Loucy (cell line): ENCODE measurements around the gene DNAJC28.

ENCODE experiments used
- H2AFZ ChIP-seq: fragments of 200-600 bp; sonication (generic); 2 replicates; pipeline ENCODE4 v1.6.0; 2016; ENCODE audit warnings: antibody characterized with exemption, mild to moderate bottlenecking, low read length, moderate library complexity
- H3F3A ChIP-seq: fragments of 200-600 bp; 2 replicates; pipeline ENCODE4 v1.6.0; 2016; ENCODE audit warnings: antibody characterized with exemption, low read depth, mild to moderate bottlenecking
- H3K27me3 ChIP-seq: fragments of 200-600 bp; sonication (generic); 2 replicates; pipeline ENCODE4 v1.6.1; 2014; ENCODE audit warnings: low read length, mild to moderate bottlenecking; ENCODE audit not compliant: insufficient read depth, poor library complexity, severe bottlenecking
- H3K36me3 ChIP-seq: fragments of 200-600 bp; sonication (generic); 2 replicates; pipeline ENCODE4 v1.6.1; 2016; ENCODE audit warnings: low read length; ENCODE audit not compliant: insufficient read depth
- H3K4me1 ChIP-seq: fragments of 200-600 bp; sonication (generic); 2 replicates; pipeline ENCODE4 v1.5.1; 2014; ENCODE audit warnings: low read length, mild to moderate bottlenecking; ENCODE audit not compliant: insufficient read depth, poor library complexity, severe bottlenecking
- H3K4me2 ChIP-seq: fragments of 200-600 bp; sonication (generic); 2 replicates; pipeline ENCODE4 v1.6.0; 2014; ENCODE audit warnings: antibody characterized with exemption, low read length, low read depth, mild to moderate bottlenecking; ENCODE audit not compliant: poor library complexity, severe bottlenecking
- H3K4me3 ChIP-seq: fragments of 200-600 bp; sonication (generic); 2 replicates; pipeline ENCODE4 v1.5.1; 2014; ENCODE audit warnings: low read length, mild to moderate bottlenecking, mixed read lengths; ENCODE audit not compliant: poor library complexity, severe bottlenecking
- H3K79me2 ChIP-seq: fragments of 200-600 bp; sonication (generic); 2 replicates; pipeline ENCODE4 v1.6.1; 2014; ENCODE audit warnings: low read length; ENCODE audit not compliant: insufficient read depth
- H3K9ac ChIP-seq: fragments of 200-600 bp; sonication (generic); 2 replicates; pipeline ENCODE4 v1.6.0; 2014; ENCODE audit warnings: mild to moderate bottlenecking, low read depth, low read length, moderate library complexity; ENCODE audit not compliant: poor library complexity, severe bottlenecking
- H3K9me2 ChIP-seq: fragments of 200-600 bp; sonication (generic); replicated peaks from 2 replicates; pipeline ENCODE4 v1.6.1; 2016; ENCODE audit warnings: low read depth, low read length, mixed read lengths
- H3K9me3 ChIP-seq: fragments of 200-600 bp; sonication (generic); 2 replicates; pipeline ENCODE4 v1.6.1; 2014; ENCODE audit warnings: mild to moderate bottlenecking, antibody characterized with exemption, low read length, low read depth; ENCODE audit not compliant: insufficient read depth
- H4K20me1 ChIP-seq: fragments of 200-600 bp; sonication (generic); 2 replicates; pipeline ENCODE4 v1.6.0; 2014; ENCODE audit warnings: antibody characterized with exemption, low read length, mild to moderate bottlenecking; ENCODE audit not compliant: insufficient read depth, poor library complexity, severe bottlenecking
- EZH2phosphoT487 ChIP-seq: fragments of 200-600 bp; IDR thresholded peaks from 2 replicates; pipeline ENCODE4 v1.6.1; 2018; ENCODE audit warnings: antibody characterized with exemption, mild to moderate bottlenecking, moderate library complexity, borderline replicate concordance
- TF ChIP-seq, protein P1 (sequence below): fragments of 200-600 bp; sonication (generic); conservative IDR thresholded peaks from 2 replicates; pipeline ENCODE4 v1.5.1; 2014; ENCODE audit warnings: mild to moderate bottlenecking, antibody characterized with exemption, low read length

DNAJC28 gene

DNA sequence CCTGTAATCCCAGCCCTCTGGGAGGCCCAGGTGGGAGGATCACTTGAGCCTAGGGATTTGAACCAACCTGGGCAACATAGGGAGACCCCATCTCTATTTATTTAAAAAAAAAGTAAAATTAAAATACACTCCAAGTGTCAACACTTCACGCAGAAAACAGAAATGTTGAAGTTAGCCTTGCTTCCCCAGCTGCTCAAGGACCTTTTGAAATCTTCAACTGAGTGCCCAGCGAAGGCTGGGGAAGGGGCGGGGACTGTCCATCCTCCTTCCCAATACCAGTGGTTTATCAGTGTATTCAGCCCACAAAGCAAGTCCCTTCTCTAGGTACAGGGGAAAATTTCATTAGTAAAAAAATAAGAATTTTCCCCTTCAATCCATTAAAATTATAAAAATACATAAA lies 2.2 kb upstream of the DNAJC28 start:
- H3K9me3 ChIP-seq, result no peaks in the 10 kb centered on the region
- TF ChIP-seq, protein P1, sequence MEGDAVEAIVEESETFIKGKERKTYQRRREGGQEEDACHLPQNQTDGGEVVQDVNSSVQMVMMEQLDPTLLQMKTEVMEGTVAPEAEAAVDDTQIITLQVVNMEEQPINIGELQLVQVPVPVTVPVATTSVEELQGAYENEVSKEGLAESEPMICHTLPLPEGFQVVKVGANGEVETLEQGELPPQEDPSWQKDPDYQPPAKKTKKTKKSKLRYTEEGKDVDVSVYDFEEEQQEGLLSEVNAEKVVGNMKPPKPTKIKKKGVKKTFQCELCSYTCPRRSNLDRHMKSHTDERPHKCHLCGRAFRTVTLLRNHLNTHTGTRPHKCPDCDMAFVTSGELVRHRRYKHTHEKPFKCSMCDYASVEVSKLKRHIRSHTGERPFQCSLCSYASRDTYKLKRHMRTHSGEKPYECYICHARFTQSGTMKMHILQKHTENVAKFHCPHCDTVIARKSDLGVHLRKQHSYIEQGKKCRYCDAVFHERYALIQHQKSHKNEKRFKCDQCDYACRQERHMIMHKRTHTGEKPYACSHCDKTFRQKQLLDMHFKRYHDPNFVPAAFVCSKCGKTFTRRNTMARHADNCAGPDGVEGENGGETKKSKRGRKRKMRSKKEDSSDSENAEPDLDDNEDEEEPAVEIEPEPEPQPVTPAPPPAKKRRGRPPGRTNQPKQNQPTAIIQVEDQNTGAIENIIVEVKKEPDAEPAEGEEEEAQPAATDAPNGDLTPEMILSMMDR, result no peak
- TF ChIP-seq EZH2phosphoT487, result no peak
- H3K4me3 ChIP-seq, result no peak overlapping the region
- no peak overlapping the region for H2AFZ ChIP-seq
- no peaks in the 10 kb centered on the region for H3F3A ChIP-seq
- H3K9ac ChIP-seq, result no peak overlapping the region
- H4K20me1 ChIP-seq, result no peaks in the 10 kb centered on the region
- no peak overlapping the region for H3K4me2 ChIP-seq
- no peaks in the 10 kb centered on the region for H3K27me3 ChIP-seq
- no peaks in the 10 kb centered on the region for H3K79me2 ChIP-seq
- H3K4me1 ChIP-seq, result peaks cover 5% of the 10 kb centered on the region
- H3K36me3 ChIP-seq, result no peaks in the 10 kb centered on the region
- H3K9me2 ChIP-seq, result no peaks in the 10 kb centered on the region

DNA sequence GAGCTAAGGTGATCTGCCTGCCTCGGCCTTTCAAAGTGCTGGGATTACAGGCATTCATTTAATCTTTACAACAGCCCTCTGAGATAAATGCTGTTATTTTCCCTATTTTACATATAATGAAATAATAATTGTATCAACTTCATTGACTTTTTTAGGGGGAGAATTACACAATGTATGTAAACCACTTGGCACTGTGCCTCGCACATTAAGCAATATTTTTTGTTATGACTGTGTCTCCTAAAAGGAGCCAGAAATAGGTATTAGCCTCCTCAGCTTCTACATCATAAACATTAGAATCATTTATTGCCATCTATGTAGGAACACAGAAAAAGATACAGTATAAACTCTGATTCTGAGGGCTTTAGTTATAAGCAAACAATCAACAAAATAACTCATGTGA lies 1.1 kb upstream of the DNAJC28 start:
- H3K4me3 ChIP-seq, result no peak overlapping the region

DNA sequence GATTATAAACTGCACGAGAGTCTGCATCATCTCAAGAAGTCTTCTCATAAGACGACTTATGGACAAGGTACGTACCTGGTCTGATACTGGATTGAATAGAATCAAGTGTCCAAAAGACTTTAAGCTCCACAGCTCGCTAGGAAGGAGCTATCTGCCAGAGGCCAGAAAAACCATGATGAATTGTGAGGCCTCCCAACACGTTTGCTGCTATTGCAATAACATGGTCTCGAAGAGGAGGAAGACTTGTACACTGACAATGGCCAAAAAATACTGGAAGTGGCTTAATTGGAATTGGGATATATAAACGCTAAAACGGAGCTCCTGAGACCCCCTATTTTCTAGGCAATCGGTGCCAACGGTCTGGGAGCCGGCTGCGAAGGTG lies 534 bp downstream of the DNAJC28 start:
- peaks cover 5% of the 10 kb centered on the region for H3K4me1 ChIP-seq
- H3K4me3 ChIP-seq, result peak overlapping the region; percentile 75
- no peaks in the 10 kb centered on the region for H3K36me3 ChIP-seq
- H2AFZ ChIP-seq, result peak overlapping the region; percentile 92
- no peaks in the 10 kb centered on the region for H3F3A ChIP-seq
- no peaks in the 10 kb centered on the region for H3K79me2 ChIP-seq
- H3K27me3 ChIP-seq, result no peaks in the 10 kb centered on the region
- no peaks in the 10 kb centered on the region for H3K9me3 ChIP-seq
- H3K9me2 ChIP-seq, result no peaks in the 10 kb centered on the region
- H3K9ac ChIP-seq, result peak overlapping the region; percentile 61
- no peaks in the 10 kb centered on the region for H4K20me1 ChIP-seq
- H3K4me2 ChIP-seq, result peak overlapping the region; percentile 87
- TF ChIP-seq, protein P1, result no peak
- TF ChIP-seq EZH2phosphoT487, result no peak

More for the DNA sequence above, 1.1 kb upstream of the DNAJC28 start:
- no peaks in the 10 kb centered on the region for H3K36me3 ChIP-seq
- no peaks in the 10 kb centered on the region for H3F3A ChIP-seq
- no peaks in the 10 kb centered on the region for H3K9me2 ChIP-seq
- no peak overlapping the region for H3K9ac ChIP-seq
- no peaks in the 10 kb centered on the region for H3K27me3 ChIP-seq
- TF ChIP-seq, protein P1, result no peak
- TF ChIP-seq EZH2phosphoT487, result no peak
- no peaks in the 10 kb centered on the region for H3K79me2 ChIP-seq
- H2AFZ ChIP-seq, result no peak overlapping the region
- no peaks in the 10 kb centered on the region for H3K9me3 ChIP-seq
- no peak overlapping the region for H3K4me2 ChIP-seq
- H4K20me1 ChIP-seq, result no peaks in the 10 kb centered on the region
- H3K4me1 ChIP-seq, result peaks cover 5% of the 10 kb centered on the region
